Esophagus (tissue), 2 donors: Measurements from ENCODE around the gene CHIT1. TPM values are rescaled to one million over a fixed set of nuclear protein-coding genes. Genes with fewer than 3 reads are reported as not detected.

ENCODE experiments used
- H3K27ac ChIP-seq, 2 donors: one replicate each; pipeline ENCODE4 v1.5.1; 2013; ENCODE audit warnings: low read depth in 2 of 2, mild to moderate bottlenecking in 2 of 2, inconsistent platforms in 1 of 2, low read length in 1 of 2, moderate library complexity in 1 of 2
- H3K27me3 ChIP-seq, 2 donors: one replicate each; pipeline ENCODE4 v1.6.1; 2013; ENCODE audit warnings: low read length in 2 of 2, control low read depth in 1 of 2, mild to moderate bottlenecking in 1 of 2; ENCODE audit not compliant: insufficient read depth in 2 of 2, control insufficient read depth in 1 of 2
- H3K36me3 ChIP-seq, 2 donors: one replicate each; pipeline ENCODE4 v1.6.1; 2013; ENCODE audit warnings: low read length in 1 of 2; ENCODE audit not compliant: control insufficient read depth in 2 of 2, insufficient read depth in 2 of 2
- H3K4me1 ChIP-seq, 2 donors: one replicate each; pipeline ENCODE4 v1.6.1; 2013; ENCODE audit warnings: low read length in 1 of 2; ENCODE audit not compliant: control insufficient read depth in 2 of 2, insufficient read depth in 2 of 2
- H3K4me3 ChIP-seq, 2 donors: one replicate each; pipeline ENCODE4 v1.5.1; 2013; ENCODE audit warnings: low read length in 2 of 2, mild to moderate bottlenecking in 2 of 2, low read depth in 1 of 2, moderate library complexity in 1 of 2
- H3K9me3 ChIP-seq, 2 donors: one replicate each; pipeline ENCODE4 v1.6.1; 2013; ENCODE audit warnings: mild to moderate bottlenecking in 2 of 2, low read depth in 1 of 2, low read length in 1 of 2, moderate library complexity in 1 of 2; ENCODE audit not compliant: control insufficient read depth in 2 of 2, insufficient read depth in 1 of 2
- WGBS, 2 donors: extraction: QIAGEN DNeasy Blood & Tissue Kit; methylation state at CpG; one replicate each; pipeline ENCODE4 v1.1.7; 2013; 5-methylcytosine and 5-hydroxymethylcytosine counted together
- polyA plus RNA-seq, 2 donors: library from polyadenylated mRNA; stranded (reverse); fragments of 200-250 nt; gene quantifications; one replicate each; pipeline ENCODE4 v1.2.3, GENCODE V29; 2013
- donor health status: healthy with polysubstance abuse.
- donor health status: Bipolar disorder and iron deficiency.

The CHIT1 gene
- polyA plus RNA-seq, 2 donors, result 0.01 TPM; not detected in 1

DNA sequence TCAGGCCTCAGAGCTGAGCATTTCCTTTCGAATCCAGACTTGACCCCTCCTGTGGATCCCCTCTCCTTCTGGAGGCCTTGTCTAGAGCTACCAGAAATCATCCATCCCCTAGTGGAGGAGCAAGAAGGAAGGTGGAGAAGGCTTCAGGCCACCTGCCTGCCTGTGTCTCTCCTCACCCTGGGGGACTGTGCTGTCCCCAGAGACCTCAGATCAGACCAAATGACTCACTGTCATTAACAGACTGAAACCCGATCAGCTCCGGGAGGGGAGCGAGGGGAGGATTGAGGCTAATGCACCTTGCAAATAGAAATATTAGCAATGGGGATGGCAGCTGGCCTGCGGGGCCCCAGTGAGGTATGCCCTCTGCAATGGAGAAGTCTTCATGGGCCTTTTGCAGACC lies 55.9 kb downstream of the CHIT1 start:
- Histone ChIP-seq H3K4me3 (no peak overlapping the region), H3K9me3 (no peaks in the 10 kb centered on the region), H3K36me3 (no peaks in the 10 kb centered on the region), H3K27ac (no peak overlapping the region), H3K4me1 (no peaks in the 10 kb centered on the region), H3K27me3 (no peaks in the 10 kb centered on the region)
- WGBS, 2 donors, result 77 to 86% methylated on average over 5 of the region's 5 CpGs

DNA sequence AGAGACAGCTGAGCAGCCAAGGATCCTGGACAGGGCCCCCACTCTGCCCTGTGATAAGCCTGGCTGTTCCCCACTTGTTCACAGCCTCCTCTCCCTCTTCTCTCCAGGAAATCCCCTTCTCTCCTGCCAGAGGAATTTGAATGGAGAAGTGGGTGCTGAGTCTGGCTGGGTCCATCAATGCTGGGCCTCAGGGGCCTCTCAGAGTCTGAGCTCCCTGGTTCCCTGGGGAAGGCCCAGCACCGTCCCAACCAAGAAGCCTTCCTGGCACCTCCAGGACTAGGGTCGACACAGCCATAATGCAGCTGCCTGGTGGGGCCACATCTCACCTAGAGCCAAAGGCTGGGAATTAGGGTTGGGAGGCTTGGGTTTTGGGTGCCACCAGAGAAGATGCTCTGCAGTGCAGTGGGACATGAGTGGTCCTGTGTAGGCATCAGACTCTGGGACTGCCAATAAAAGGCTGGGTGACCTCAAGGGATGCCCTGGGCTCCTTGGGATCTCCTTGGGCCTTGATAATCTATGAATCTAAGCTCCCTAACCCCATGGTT lies 56.4 kb downstream of the CHIT1 start:
- H3K27ac ChIP-seq, result no peak overlapping the region
- 68 to 69% methylated on average over 2 of the region's 2 CpGs for WGBS, 2 donors
- no peaks in the 10 kb centered on the region for H3K36me3 ChIP-seq
- no peaks in the 10 kb centered on the region for H3K4me1 ChIP-seq
- H3K9me3 ChIP-seq, result no peaks in the 10 kb centered on the region
- H3K4me3 ChIP-seq, result no peak overlapping the region
- no peaks in the 10 kb centered on the region for H3K27me3 ChIP-seq

DNA sequence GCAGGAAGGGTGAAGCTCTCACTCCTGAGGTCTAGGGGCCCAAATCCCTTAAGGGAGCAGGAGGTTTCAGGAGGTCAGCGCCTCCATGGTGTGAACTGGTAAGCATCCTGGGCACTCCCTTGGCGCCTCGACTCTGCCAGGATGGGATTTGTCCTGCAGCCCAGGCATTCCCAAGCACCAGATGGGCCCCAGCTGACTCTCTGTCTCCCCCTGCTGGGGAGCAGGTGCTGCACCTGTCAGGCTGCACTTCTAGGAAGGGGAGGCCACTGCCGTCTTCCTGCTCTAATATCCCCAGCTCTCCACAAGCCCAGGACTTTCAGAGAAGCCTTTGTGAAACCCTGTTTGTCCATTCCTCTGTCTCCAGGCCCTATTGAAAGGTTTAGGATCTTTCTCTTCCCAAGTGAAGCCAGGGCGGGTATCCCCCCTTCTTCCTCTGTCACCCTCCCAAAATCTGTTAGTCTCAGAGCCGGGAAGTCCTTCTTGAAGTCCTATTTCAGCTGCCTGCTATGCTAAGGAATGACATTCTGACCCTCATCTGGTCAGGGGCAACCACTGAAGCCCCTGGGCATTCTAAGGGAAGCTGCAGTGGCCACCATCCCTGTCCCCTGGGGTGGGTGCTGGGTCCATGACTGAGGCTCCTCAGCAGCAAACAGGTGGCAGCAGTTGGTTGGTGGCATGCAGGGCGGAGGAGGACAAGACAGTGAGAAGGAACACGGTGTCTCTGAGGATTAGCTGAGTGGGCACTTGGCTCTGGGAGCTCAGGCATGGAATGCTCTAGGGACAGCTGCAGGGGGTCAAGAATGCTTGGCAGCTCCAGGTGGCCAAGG lies 57.1 kb downstream of the CHIT1 start:
- H3K36me3 ChIP-seq, result no peaks in the 10 kb centered on the region
- no peak overlapping the region for H3K4me3 ChIP-seq
- H3K27me3 ChIP-seq, result no peaks in the 10 kb centered on the region
- H3K4me1 ChIP-seq, result no peaks in the 10 kb centered on the region
- 49 to 55% methylated on average over 8 of the region's 8 CpGs for WGBS, 2 donors
- H3K9me3 ChIP-seq, result no peaks in the 10 kb centered on the region
- no peak overlapping the region for H3K27ac ChIP-seq

DNA sequence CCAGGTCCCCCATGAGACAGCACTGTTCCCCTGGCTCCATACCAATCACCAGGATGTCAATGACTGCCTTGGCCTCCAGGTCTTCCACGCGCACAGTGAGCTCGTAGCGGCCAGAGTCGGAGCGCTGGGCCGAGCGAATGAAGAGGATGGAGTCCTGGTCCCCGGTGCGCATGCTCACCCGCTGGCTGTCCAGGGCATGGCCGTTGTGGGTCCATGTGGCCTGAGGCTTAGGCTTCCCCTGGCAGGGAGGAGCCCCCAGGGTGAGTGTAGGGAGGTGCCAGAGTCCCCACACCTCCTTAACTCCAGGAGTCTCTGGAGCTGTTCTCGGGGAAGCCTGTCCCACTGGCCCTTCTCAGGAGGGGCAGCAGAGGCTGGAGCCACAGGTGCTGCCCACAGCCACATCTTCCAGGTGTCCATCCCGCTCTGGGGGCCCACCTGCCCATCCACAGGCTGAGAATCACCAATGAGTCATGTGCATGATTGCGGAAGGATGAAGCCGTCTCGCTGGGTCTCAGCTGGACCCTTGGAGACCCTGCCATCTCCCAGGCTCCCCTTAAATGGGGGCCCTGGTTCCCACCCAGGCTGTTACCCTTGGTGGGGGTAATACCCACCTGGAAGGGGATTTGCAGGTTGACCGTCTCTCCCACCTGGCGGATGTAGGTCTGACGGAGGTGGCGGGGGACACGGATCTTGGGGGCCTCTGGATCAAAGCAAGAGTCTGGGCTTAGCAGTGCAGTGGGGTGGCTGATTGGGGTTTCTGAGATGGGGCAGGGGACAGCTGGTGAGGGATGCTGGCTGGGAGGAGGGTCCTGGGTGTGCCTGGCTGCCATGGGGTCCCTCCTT lies 57.9 kb downstream of the CHIT1 start:
- H3K9me3 ChIP-seq, result no peaks in the 10 kb centered on the region
- no peaks in the 10 kb centered on the region for H3K27me3 ChIP-seq
- no peak overlapping the region for H3K27ac ChIP-seq
- no peaks in the 10 kb centered on the region for H3K36me3 ChIP-seq
- 92% methylated on average over 22 of the region's 22 CpGs for WGBS, 2 donors
- no peak overlapping the region for H3K4me3 ChIP-seq
- no peaks in the 10 kb centered on the region for H3K4me1 ChIP-seq

DNA sequence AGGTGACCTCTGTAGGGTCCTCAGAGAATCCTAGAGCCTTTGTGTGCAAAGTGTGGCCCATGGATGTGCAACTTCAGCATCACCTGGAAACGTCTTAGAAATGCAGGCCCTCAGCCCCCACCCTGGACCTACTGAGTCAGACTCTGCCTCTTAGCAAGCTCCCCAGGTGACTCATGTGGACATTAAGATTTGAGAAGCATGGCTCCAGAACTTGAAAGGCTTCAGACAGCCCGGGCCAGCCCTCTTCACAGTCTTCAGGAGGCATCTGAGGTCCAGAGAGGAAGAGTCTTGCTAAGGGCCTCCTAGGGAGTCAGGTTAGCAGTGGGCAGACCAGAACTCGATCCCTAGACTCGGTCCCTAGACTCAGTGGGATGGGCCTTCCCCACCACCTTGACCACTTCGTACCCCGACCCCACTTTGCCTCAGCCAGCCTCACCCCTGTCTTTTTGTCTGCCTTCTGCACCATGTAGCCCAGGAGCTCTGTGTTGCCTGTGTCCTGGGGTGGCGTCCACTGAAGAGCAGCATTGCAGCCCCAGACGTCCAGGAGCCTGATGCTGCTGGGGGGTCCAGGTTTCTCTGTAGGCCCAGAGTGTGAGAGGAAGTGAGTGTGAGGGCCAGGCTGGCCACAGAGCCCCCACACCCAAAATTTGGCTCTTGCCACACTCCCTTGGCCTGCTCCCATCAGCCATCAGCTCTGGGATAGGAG lies 58.7 kb downstream of the CHIT1 start:
- Histone ChIP-seq H3K27ac (no peak overlapping the region), H3K27me3 (no peaks in the 10 kb centered on the region), H3K4me3 (no peak overlapping the region), H3K4me1 (no peaks in the 10 kb centered on the region), H3K36me3 (no peaks in the 10 kb centered on the region), H3K9me3 (no peaks in the 10 kb centered on the region)
- 70 to 80% methylated on average over 8 of the region's 8 CpGs for WGBS, 2 donors

DNA sequence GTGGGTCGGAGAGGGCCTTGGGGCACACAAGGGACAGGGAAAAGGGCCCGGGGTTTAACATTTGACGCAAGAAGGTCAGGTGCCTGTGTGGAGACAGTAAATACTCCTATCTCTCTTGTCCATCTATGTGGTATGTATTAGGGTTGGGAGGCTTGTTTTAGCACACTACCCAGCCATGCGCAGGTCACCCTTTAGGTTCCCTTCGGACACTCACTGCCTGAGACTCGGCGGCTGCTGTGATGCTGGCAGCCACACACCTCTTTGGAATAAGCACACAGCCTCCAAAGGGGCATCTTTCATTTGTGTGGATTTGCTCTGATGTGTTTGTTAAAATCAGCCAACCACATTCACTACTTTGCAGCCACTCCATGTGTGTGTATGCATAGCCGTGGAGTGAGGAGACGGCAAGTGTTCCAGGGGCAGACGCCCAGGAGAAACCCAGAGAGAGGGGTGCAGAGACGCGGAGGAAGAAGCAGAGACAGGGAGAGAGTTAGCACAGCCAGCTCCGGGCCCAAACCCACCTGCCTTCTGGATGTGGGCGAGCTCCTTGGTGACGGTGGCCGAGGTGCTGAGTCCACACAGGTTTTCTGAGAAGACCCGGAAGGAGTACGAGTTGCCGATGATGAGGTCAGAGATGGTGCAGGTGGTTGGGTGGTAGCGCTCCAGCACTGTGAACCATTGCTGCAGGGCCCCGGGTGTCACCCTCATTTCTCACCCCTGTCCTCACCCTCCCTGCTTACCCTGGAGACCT lies 59.5 kb downstream of the CHIT1 start:
- 84 to 85% methylated on average over 21 of the region's 21 CpGs for WGBS, 2 donors
- no peak overlapping the region for H3K27ac ChIP-seq
- no peaks in the 10 kb centered on the region for H3K36me3 ChIP-seq
- H3K27me3 ChIP-seq, result no peaks in the 10 kb centered on the region
- H3K9me3 ChIP-seq, result no peaks in the 10 kb centered on the region
- no peaks in the 10 kb centered on the region for H3K4me1 ChIP-seq
- H3K4me3 ChIP-seq, result no peak overlapping the region

DNA sequence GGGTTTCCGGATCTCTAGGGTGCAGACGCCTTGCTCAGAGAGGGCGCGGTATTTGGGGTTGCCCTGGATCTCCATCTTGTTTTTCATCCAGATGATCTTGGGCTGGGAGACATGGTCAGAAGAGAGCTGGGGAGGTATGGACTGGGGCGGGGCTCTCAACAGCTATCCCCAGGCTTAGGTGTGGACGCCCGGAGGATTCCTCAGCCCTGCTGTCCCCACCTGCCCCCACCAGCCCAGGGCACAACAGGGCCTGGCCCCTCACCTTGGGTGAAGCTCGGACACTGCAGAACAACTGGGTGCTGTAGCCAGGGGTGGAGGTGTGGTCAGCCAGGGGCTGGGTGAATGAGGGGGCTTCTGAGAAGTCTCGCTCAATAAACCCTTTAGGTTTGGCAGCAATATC lies 60.5 kb downstream of the CHIT1 start:
- 85 to 92% methylated on average over 9 of the region's 9 CpGs for WGBS, 2 donors
- H3K4me1 ChIP-seq, result no peaks in the 10 kb centered on the region
- H3K9me3 ChIP-seq, result no peaks in the 10 kb centered on the region

DNA sequence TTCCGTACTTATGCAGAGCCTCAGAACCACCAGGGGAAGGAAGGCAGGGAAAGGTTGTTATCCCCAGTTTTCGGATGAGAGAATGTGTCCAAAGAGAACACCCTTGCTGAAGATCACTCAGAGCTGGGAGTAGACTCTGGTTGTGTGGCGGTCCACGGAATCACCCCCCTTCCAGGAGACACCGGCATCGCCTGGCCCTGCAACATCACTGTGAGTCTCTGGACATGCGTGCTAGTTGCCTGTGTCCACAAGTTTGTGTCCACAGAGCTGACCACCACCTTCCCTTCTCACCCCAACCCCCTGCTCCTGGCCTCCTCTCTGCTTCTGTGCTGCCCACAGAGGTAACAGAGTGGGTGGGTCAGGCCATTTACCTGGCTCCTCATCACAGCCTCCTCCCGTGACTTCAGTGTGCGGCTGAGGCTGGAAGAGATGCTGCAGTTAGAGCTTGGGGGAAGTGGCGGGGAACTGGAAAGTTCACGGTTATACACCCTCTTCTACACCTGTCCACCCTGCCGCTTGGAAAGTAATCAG lies 61.2 kb downstream of the CHIT1 start:
- WGBS, 2 donors, result 95% methylated on average over 12 of the region's 12 CpGs

More for the DNA sequence above, 60.5 kb downstream of the CHIT1 start:
- no peaks in the 10 kb centered on the region for H3K27me3 ChIP-seq
- H3K4me3 ChIP-seq, result no peak overlapping the region
- no peaks in the 10 kb centered on the region for H3K36me3 ChIP-seq
- H3K27ac ChIP-seq, result no peak overlapping the region

DNA sequence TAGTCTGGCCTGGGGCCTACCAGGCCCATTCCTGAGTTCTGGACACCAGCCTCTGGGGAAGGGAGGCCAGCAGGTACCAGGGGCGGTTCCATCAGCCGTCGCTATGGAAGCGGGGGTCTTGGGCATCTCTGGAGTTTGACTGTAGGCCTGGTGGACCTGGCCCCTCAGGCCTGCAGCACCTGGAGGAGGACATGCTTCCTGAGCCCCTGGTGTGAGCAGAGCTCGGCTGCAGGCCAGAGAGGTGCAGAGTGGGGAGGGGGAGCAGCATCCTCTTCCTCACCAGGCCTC lies 61.6 kb downstream of the CHIT1 start:
- 89 to 94% methylated on average over 5 of the region's 5 CpGs for WGBS, 2 donors
- Histone ChIP-seq H3K9me3 (no peaks in the 10 kb centered on the region), H3K27me3 (no peaks in the 10 kb centered on the region), H3K36me3 (no peaks in the 10 kb centered on the region), H3K4me3 (no peak overlapping the region), H3K4me1 (no peaks in the 10 kb centered on the region), H3K27ac (no peak overlapping the region)

More for the DNA sequence above, 61.2 kb downstream of the CHIT1 start:
- no peak overlapping the region for H3K4me3 ChIP-seq
- H3K27ac ChIP-seq, result no peak overlapping the region
- no peaks in the 10 kb centered on the region for H3K4me1 ChIP-seq
- no peaks in the 10 kb centered on the region for H3K27me3 ChIP-seq
- no peaks in the 10 kb centered on the region for H3K9me3 ChIP-seq
- no peaks in the 10 kb centered on the region for H3K36me3 ChIP-seq
